Mucosa of descending colon (tissue), 3 donors: ENCODE measurements around the gene PLEKHA5. TPM values are rescaled to one million over a fixed set of nuclear protein-coding genes. Genes with fewer than 3 reads are reported as not detected.

Source experiments
- ATAC-seq: fragments of 200-7000 bp; cut with Tn5 transposase; one replicate; pipeline ENCODE4 v1.9.1; 2020; ENCODE audit warnings: mild to moderate bottlenecking, moderate library complexity
- DNase-seq, 3 donors: peaks; one replicate each; pipeline ENCODE4 v3.0.0-alpha.2; 2020
- H3K36me3 ChIP-seq: fragments of 200-600 bp; one replicate; pipeline ENCODE4 v1.8.0; 2021; ENCODE audit warnings: low read depth, mild to moderate bottlenecking
- H3K4me1 ChIP-seq: fragments of 200-600 bp; one replicate; pipeline ENCODE4 v1.8.0; 2021; ENCODE audit warnings: low read depth, mild to moderate bottlenecking
- H3K4me3 ChIP-seq: fragments of 200-600 bp; one replicate; pipeline ENCODE4 v1.8.0; 2021; ENCODE audit warnings: mild to moderate bottlenecking
- H3K9me3 ChIP-seq: fragments of 200-600 bp; one replicate; pipeline ENCODE4 v1.8.0; 2021; ENCODE audit warnings: mild to moderate bottlenecking
- intact Hi-C, 2 donors: fragments of 100-400 bp; cut with DNase I in 1 of 2; cut with micrococcal nuclease in 1 of 2; formaldehyde crosslinking; loops; one replicate each; pipeline versions ENCODE4 v1.11.0 to v1.11.1; 2022; cut with DNase I, micrococcal nuclease
- total RNA-seq, 3 donors: library from RNA; stranded (reverse); fragmentation: NEBNext Ultra II Directional in 2 of 3; extraction: Animal tissue kit (Norgen Biotek cat#: 25700) in 2 of 3; gene quantifications; one replicate each; pipeline versions ENCODE4 v1.2.1 to v1.2.4, GENCODE V29; 2021 to 2023
- TF ChIP-seq, protein P1 (sequence below): fragments of 200-600 bp; IDR thresholded peaks from one replicate; pipeline ENCODE4 v1.8.0; 2022; ENCODE audit warnings: antibody characterized with exemption, mild to moderate bottlenecking
- donor health status: DM: no; HTN: no; CAD: no; lungs with moderate emphysema.
- donor health status: DM: no; HTN: no; CAD: no.
- donor health status: DM: no; HTN: yes; CAD: no.

PLEKHA5 gene
- total RNA-seq, 3 donors from 2014 or later: 29.6 to 47.9 (median 36.5) TPM

DNA sequence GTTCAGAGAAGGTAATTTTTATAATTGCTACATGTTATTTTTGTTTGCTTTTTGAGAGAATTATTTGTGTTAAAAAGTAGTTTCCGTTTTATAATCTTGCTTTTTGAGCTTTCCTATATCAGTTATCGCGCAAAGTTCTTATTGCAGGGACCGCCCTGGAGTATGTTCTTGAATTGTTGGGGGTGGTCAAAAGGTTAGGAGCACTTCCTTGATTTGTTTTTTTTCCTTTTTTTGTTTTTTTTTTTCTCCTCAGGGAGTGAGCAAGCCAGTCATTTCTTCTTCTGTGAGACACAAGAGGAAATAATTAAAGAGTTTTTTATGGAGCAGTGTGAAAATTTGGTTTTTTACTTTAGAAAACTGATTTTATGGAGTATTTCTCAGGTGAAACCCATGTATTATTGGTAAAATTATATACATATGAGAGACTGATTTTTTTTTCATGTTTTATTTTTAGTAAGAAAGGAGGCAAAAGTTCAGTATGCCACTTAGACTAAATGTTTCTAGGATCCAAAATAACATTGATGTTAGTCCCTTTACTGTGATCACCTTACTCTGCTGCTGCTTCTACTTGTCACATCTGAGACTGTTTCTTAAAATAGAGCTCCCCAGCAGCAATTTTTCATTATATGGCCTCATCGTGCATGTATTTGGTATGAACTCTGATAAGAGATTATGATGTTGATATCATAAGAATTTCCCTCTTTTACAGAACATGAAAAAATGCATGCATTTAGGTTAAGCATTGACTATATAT lies 26.6 kb downstream of the PLEKHA5 start:
- H3K9me3 ChIP-seq: no peaks in the 10 kb centered on the region
- H3K4me3 ChIP-seq: no peak overlapping the region
- no peaks in the 10 kb centered on the region for H3K4me1 ChIP-seq
- intact Hi-C loops: no loop called here
- TF ChIP-seq, protein P1, sequence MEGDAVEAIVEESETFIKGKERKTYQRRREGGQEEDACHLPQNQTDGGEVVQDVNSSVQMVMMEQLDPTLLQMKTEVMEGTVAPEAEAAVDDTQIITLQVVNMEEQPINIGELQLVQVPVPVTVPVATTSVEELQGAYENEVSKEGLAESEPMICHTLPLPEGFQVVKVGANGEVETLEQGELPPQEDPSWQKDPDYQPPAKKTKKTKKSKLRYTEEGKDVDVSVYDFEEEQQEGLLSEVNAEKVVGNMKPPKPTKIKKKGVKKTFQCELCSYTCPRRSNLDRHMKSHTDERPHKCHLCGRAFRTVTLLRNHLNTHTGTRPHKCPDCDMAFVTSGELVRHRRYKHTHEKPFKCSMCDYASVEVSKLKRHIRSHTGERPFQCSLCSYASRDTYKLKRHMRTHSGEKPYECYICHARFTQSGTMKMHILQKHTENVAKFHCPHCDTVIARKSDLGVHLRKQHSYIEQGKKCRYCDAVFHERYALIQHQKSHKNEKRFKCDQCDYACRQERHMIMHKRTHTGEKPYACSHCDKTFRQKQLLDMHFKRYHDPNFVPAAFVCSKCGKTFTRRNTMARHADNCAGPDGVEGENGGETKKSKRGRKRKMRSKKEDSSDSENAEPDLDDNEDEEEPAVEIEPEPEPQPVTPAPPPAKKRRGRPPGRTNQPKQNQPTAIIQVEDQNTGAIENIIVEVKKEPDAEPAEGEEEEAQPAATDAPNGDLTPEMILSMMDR: no peak
- DNase-seq: no peak
- no peaks in the 10 kb centered on the region for H3K36me3 ChIP-seq
- ATAC-seq: no peak

DNA sequence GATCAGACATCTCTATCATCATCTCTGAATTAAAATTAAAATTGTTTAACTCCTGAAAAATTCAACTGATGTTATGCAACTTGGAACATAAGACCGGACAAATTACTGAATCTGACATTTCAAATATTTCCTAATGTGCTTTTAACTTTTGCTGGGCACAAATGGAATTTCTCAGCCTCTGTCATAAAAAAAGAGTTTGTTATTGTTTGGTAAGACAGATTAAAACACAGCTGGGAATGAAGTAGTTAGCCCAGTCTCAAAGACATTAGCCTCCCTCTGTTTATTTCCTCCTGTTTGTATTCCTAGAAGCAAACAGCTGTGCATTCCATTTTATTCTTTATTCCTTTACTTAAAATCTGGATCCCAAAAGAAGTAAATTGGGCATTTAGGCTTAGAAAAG lies 29.4 kb downstream of the PLEKHA5 start:
- TF ChIP-seq, protein P1: no peak
- DNase-seq (no peak), ATAC-seq (no peak)
- intact Hi-C loops: no loop called here
- no peak overlapping the region for H3K4me3 ChIP-seq
- H3K4me1 ChIP-seq: peaks cover 4% of the 10 kb centered on the region
- H3K9me3 ChIP-seq: no peaks in the 10 kb centered on the region
- no peaks in the 10 kb centered on the region for H3K36me3 ChIP-seq

- intact Hi-C loops: no loop called here
- no peaks in the 10 kb centered on the region for H3K9me3 ChIP-seq
- H3K4me1 ChIP-seq: peaks cover 9% of the 10 kb centered on the region
- H3K36me3 ChIP-seq: no peaks in the 10 kb centered on the region
- ATAC-seq (no peak), DNase-seq (no peak)
- TF ChIP-seq, protein P1: no peak
- no peak overlapping the region for H3K4me3 ChIP-seq
Measured at GRCh38 chr12:19161216-19161615, 31.7 kb downstream of the PLEKHA5 start.

DNA sequence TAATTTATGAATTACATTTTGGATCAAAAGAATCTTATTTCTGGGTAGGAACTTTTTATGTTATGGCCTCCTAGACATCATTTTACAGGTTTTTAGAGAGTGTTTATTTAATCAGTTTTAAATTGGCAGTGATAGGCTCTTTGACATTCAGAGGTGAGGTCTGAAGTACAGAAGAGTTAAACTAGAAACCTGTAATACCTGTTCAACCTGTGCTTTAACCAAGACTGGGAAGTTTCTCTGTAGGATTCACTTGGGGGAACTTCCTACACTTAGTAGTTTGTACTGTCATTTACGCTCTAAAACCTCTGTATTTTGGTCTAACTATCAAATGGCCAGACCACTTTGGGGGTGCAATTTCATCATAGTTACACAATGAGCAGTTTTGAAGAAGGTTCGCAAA lies 35.9 kb downstream of the PLEKHA5 start:
- no peak overlapping the region for H3K4me3 ChIP-seq
- H3K9me3 ChIP-seq: no peaks in the 10 kb centered on the region
- no peaks in the 10 kb centered on the region for H3K36me3 ChIP-seq
- intact Hi-C loops: no loop called here
- TF ChIP-seq, protein P1: no peak
- peaks cover 15% of the 10 kb centered on the region for H3K4me1 ChIP-seq
- ATAC-seq: peak; percentile 85
- no peak for DNase-seq

DNA sequence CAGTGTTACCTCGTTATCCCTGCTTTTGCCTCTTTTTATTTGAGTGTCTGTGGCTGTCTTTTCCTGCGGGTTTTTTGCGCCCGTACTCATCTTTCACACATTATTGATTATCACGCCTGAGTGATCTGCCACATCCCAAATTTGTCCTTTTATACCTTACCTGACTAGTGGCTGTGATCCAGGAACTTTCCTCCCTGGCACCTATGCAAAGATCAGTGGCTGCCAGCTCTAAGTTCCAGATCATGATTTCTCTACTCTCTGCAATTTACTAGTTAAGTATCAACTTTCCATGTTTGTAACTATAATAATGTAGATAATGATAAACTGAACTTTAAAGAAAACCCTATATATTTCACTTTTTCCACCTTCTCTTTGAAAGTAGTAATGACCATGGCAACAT lies 36.9 kb downstream of the PLEKHA5 start:
- Histone ChIP-seq H3K4me1 (peaks cover 15% of the 10 kb centered on the region), H3K36me3 (no peaks in the 10 kb centered on the region), H3K4me3 (no peak overlapping the region), H3K9me3 (no peaks in the 10 kb centered on the region)
- TF ChIP-seq, protein P1: no peak
- intact Hi-C loops: no loop called here
- DNase-seq (peak in 1 of 3 donors; percentile 24), ATAC-seq (peak; percentile 43)

DNA sequence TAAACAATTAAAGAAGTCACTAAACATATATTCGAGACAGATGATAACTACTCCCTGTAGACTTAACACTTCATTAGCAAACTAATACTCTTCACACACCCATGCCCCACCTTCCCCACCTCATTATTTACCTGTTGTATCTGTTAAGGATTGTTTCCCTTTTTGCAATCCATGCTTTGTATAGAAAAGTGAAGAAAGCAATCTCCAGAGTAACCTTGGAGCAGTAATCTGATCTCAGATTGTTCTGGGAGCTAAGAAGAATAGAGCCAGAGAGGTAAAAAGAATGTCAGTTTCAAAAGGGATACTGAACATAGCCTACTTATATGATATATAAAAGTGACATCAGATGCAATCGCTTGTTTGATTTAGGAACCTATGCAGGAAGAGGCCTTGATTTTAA lies 37.4 kb downstream of the PLEKHA5 start:
- no peaks in the 10 kb centered on the region for H3K36me3 ChIP-seq
- H3K4me3 ChIP-seq: no peak overlapping the region
- H3K4me1 ChIP-seq: peaks cover 15% of the 10 kb centered on the region
- TF ChIP-seq, protein P1: no peak
- DNase-seq (no peak), ATAC-seq (peak; percentile 7)
- H3K9me3 ChIP-seq: no peaks in the 10 kb centered on the region
- intact Hi-C loops: no loop called here
